HG02943 (cell line): ENCODE data around the gene ALG10B.

Experiments
- ATAC-seq: cut with Tn5 transposase; IDR thresholded peaks from one replicate; pipeline ENCODE4 v1.9.1; 2021; ENCODE audit warnings: mild to moderate bottlenecking, low read depth, moderate library complexity; ENCODE audit not compliant: unreplicated experiment

The ALG10B gene

GRCh38 chr12:38373784-38374183 lies 57.2 kb downstream of the ALG10B start:
- no peak for ATAC-seq

GRCh38 chr12:38374751-38375150 lies 58.2 kb downstream of the ALG10B start:
- no peak for ATAC-seq
